NCI-H460 (cell line): ENCODE measurements around the gene CBX2. TPM values are rescaled to one million over a fixed set of nuclear protein-coding genes. Genes with fewer than 3 reads are reported as not detected.
A peak's percentile ranks its signal among the peaks of the same experiment; 100 is the strongest.

ENCODE experiments used
- DNase-seq: peaks from one replicate; pipeline ENCODE4 v3.0.0-alpha.2; 2016; ENCODE audit warnings: low read depth; ENCODE audit errors: extremely low read depth
- total RNA-seq: library from RNA; depleted of rRNA; stranded (reverse); fragments of >200 nt; shearing (Covaris generic); gene quantifications from 2 replicates; pipeline ENCODE4 v1.2.3, GENCODE V29; 2014

The CBX2 gene
- total RNA-seq, 1 experiment from 2014 or later: 23.7 TPM

- no peak for DNase-seq
Observed at GRCh38 chr17:79809530-79810129, 31.7 kb downstream of the CBX2 start.

- DNase-seq: peak; percentile 74
Observed at GRCh38 chr17:79810130-79811010, 32.4 kb downstream of the CBX2 start.

- no peak for DNase-seq
Observed at GRCh38 chr17:79811011-79811867, 33.3 kb downstream of the CBX2 start.

- DNase-seq: no peak
Observed at GRCh38 chr17:79811868-79812352, 34.0 kb downstream of the CBX2 start.

GRCh38 chr17:79812353-79813258 is 34.7 kb downstream of the CBX2 start:
- DNase-seq: no peak

- DNase-seq: no peak
Observed at GRCh38 chr17:79813297-79814126, 35.6 kb downstream of the CBX2 start.

GRCh38 chr17:79814127-79814973 is 36.4 kb downstream of the CBX2 start:
- DNase-seq: no peak

- no peak for DNase-seq
Observed at GRCh38 chr17:79814974-79815835, 37.3 kb downstream of the CBX2 start.

- DNase-seq: no peak
Observed at GRCh38 chr17:79815836-79816461, 38.0 kb downstream of the CBX2 start.

- no peak for DNase-seq
Observed at GRCh38 chr17:79818026-79818758, 40.2 kb downstream of the CBX2 start.

- no peak for DNase-seq
Observed at GRCh38 chr17:79819085-79819484, 41.1 kb downstream of the CBX2 start.

- no peak for DNase-seq
Observed at GRCh38 chr17:79819534-79820276, 41.8 kb downstream of the CBX2 start.

GRCh38 chr17:79820959-79821330 is 43.0 kb downstream of the CBX2 start:
- DNase-seq: no peak

- DNase-seq: no peak
Observed at GRCh38 chr17:79821331-79822095, 43.6 kb downstream of the CBX2 start.
